ENCODE results near the gene GFRA1. TPM values are rescaled to one million over a fixed set of nuclear protein-coding genes. Genes with fewer than 3 reads are reported as not detected.

GFRA1 gene
- total RNA-seq, 2 experiments from 2014 or later: not detected

GRCh38 chr10:116126239-116126638, 146.8 kb downstream of the GFRA1 start:
- no peaks in the 10 kb centered on the region for H4K20me1 ChIP-seq (ENCODE audit: insufficient read depth, low read length)
- POLR2A ChIA-PET: no interaction called here
- H2AFZ ChIP-seq (ENCODE audit: low read length): no peak overlapping the region
- no peaks in the 10 kb centered on the region for H3K36me3 ChIP-seq (ENCODE audit: insufficient read depth, low read length)
- no peak for DNase-seq (ENCODE audit: low spot score)
- CTCF ChIA-PET (ENCODE audit: unreplicated experiment): no interaction called here
- intact Hi-C loops (cut with micrococcal nuclease; ENCODE audit: unreplicated experiment): no loop called here
- no peaks in the 10 kb centered on the region for H3K9me2 ChIP-seq (ENCODE audit: insufficient read depth, low read length)
- H3K79me2 ChIP-seq (ENCODE audit: insufficient read depth, low read depth, low read length): no peaks in the 10 kb centered on the region
- no peaks in the 10 kb centered on the region for H3K9me3 ChIP-seq (ENCODE audit: low read length)
- H3K27ac ChIP-seq (ENCODE audit: low read depth, low read length, poor library complexity, severe bottlenecking): no peak overlapping the region
- no peak overlapping the region for H3K4me3 ChIP-seq (ENCODE audit: low read depth, low read length, poor library complexity, severe bottlenecking)
- no peaks in the 10 kb centered on the region for H3K4me1 ChIP-seq (ENCODE audit: insufficient read depth, low read length, poor library complexity, severe bottlenecking)
- H3K4me2 ChIP-seq (ENCODE audit: low read length): no peak overlapping the region
- no peak for TF ChIP-seq CTCF (conservative IDR thresholded peaks at IDR 0.05; ENCODE audit: low read length)
- TF ChIP-seq EZH2phosphoT487 (IDR thresholded peaks at IDR 0.05; ENCODE audit: borderline replicate concordance, low read depth, low read length): no peak
- BruUV-seq (replicated peaks): no TSS peak

GRCh38 chr10:116125180-116125579, 147.8 kb downstream of the GFRA1 start:
- ChIA-PET CTCF (ENCODE audit: unreplicated experiment) (no interaction called here), POLR2A (interaction anchor here (0.7 kb wide), 1 partner anchor 27 kb away, joined by 3 read pairs; no protein-coding TSS in a partner anchor)

More at GRCh38 chr10:116125180-116125579, 147.8 kb downstream of the GFRA1 start:
- Histone ChIP-seq H3K9me3 (ENCODE audit: low read length) (no peaks in the 10 kb centered on the region), H4K20me1 (ENCODE audit: insufficient read depth, low read length) (no peaks in the 10 kb centered on the region), H3K9me2 (ENCODE audit: insufficient read depth, low read length) (no peaks in the 10 kb centered on the region), H3K27ac (ENCODE audit: low read depth, low read length, poor library complexity, severe bottlenecking) (no peak overlapping the region), H3K79me2 (ENCODE audit: insufficient read depth, low read depth, low read length) (no peaks in the 10 kb centered on the region), H3K4me1 (ENCODE audit: insufficient read depth, low read length, poor library complexity, severe bottlenecking) (no peaks in the 10 kb centered on the region), H3K4me2 (ENCODE audit: low read length) (no peak overlapping the region), H3K36me3 (ENCODE audit: insufficient read depth, low read length) (no peaks in the 10 kb centered on the region), H2AFZ (ENCODE audit: low read length) (no peak overlapping the region), H3K4me3 (ENCODE audit: low read depth, low read length, poor library complexity, severe bottlenecking) (no peak overlapping the region)
- no TSS peak for BruUV-seq (replicated peaks)
- DNase-seq (ENCODE audit: low spot score): no peak
- TF ChIP-seq EZH2phosphoT487 (IDR thresholded peaks at IDR 0.05; ENCODE audit: borderline replicate concordance, low read depth, low read length) (no peak), CTCF (conservative IDR thresholded peaks at IDR 0.05; ENCODE audit: low read length) (no peak)
- intact Hi-C loops (cut with micrococcal nuclease; ENCODE audit: unreplicated experiment): no loop called here
